Activated naive CD8-positive, alpha-beta T cell (primary cell): ENCODE data around the gene UMODL1.

Experiments
- H3K27ac Mint-ChIP-seq: one replicate; pipeline ENCODE4 v1.8.0; 2021; ENCODE audit warnings: mixed read lengths
- H3K27me3 Mint-ChIP-seq: one replicate; pipeline ENCODE4 v1.8.0; 2021; ENCODE audit warnings: mixed read lengths
- H3K36me3 Mint-ChIP-seq: one replicate; pipeline ENCODE4 v1.8.0; 2021; ENCODE audit warnings: mixed read lengths
- H3K4me1 Mint-ChIP-seq: one replicate; pipeline ENCODE4 v1.8.0; 2021; ENCODE audit warnings: low read depth, mixed read lengths
- H3K4me3 Mint-ChIP-seq: one replicate; pipeline ENCODE4 v1.8.0; 2021; ENCODE audit warnings: mild to moderate bottlenecking, mixed read lengths
- H3K9me3 Mint-ChIP-seq: one replicate; pipeline ENCODE4 v1.8.0; 2021; ENCODE audit warnings: low read depth, mixed read lengths

The UMODL1 gene

GRCh38 chr21:42183374-42184266 is 112.5 kb downstream of the UMODL1 start:
- Mint-ChIP-seq H3K4me3 (no peak overlapping the region), H3K36me3 (peaks cover 6% of the 10 kb centered on the region), H3K4me1 (peaks cover 35% of the 10 kb centered on the region), H3K9me3 (peaks cover 3% of the 10 kb centered on the region), H3K27ac (no peak overlapping the region), H3K27me3 (no peaks in the 10 kb centered on the region)

GRCh38 chr21:42186591-42186990 is 115.5 kb downstream of the UMODL1 start:
- Mint-ChIP-seq H3K9me3 (peaks cover 3% of the 10 kb centered on the region), H3K27me3 (no peaks in the 10 kb centered on the region), H3K4me3 (no peak overlapping the region), H3K27ac (peak overlapping the region; percentile 94), H3K36me3 (peaks cover 6% of the 10 kb centered on the region), H3K4me1 (peaks cover 57% of the 10 kb centered on the region)

- Mint-ChIP-seq H3K4me1 (peaks cover 72% of the 10 kb centered on the region), H3K27me3 (no peaks in the 10 kb centered on the region), H3K4me3 (peak overlapping the region; percentile 58), H3K36me3 (peaks cover 6% of the 10 kb centered on the region), H3K27ac (peak overlapping the region; percentile 94), H3K9me3 (peaks cover 3% of the 10 kb centered on the region)
Measured at GRCh38 chr21:42187976-42188653, 117.0 kb downstream of the UMODL1 start.

DNA sequence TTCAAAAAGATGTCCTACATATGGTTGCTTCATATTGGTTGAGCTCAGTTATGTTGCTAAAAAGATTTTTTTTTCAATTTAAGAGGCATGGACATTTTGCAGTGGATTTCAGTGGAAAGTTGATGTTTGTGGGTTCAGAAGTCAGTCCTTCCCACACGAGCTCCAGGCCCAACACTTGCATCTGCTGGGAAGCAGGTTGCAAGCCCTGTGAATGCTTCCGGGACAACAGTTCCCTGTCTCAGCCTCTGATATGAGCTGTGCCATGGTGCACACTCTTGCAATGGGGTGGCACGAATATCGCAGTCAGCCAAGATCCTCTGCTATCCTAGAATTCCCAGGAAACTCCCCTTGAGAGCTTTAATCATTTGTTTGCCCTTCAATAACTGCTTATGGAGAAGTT is 117.5 kb downstream of the UMODL1 start:
- Mint-ChIP-seq H3K27ac (peak overlapping the region; percentile 94), H3K4me1 (peaks cover 77% of the 10 kb centered on the region), H3K4me3 (peak overlapping the region; percentile 58), H3K9me3 (peaks cover 3% of the 10 kb centered on the region), H3K36me3 (peaks cover 6% of the 10 kb centered on the region), H3K27me3 (no peaks in the 10 kb centered on the region)

GRCh38 chr21:42189431-42189830 is 118.3 kb downstream of the UMODL1 start:
- Mint-ChIP-seq H3K27me3 (no peaks in the 10 kb centered on the region), H3K27ac (no peak overlapping the region), H3K4me3 (peak overlapping the region; percentile 23), H3K4me1 (peaks cover 82% of the 10 kb centered on the region), H3K9me3 (peaks cover 3% of the 10 kb centered on the region), H3K36me3 (peaks cover 6% of the 10 kb centered on the region)

GRCh38 chr21:42189860-42190485 is 118.9 kb downstream of the UMODL1 start:
- H3K9me3 Mint-ChIP-seq, result peaks cover 3% of the 10 kb centered on the region

GRCh38 chr21:42190486-42190863 is 119.4 kb downstream of the UMODL1 start:
- Mint-ChIP-seq H3K9me3 (peaks cover 3% of the 10 kb centered on the region), H3K4me3 (no peak overlapping the region), H3K27me3 (no peaks in the 10 kb centered on the region), H3K36me3 (peaks cover 6% of the 10 kb centered on the region), H3K4me1 (peaks cover 86% of the 10 kb centered on the region), H3K27ac (no peak overlapping the region)

More at GRCh38 chr21:42189860-42190485, 118.9 kb downstream of the UMODL1 start:
- H3K27me3 Mint-ChIP-seq, result no peaks in the 10 kb centered on the region
- peak overlapping the region; percentile 34 for H3K27ac Mint-ChIP-seq
- peaks cover 85% of the 10 kb centered on the region for H3K4me1 Mint-ChIP-seq
- peak overlapping the region; percentile 23 for H3K4me3 Mint-ChIP-seq
- peaks cover 6% of the 10 kb centered on the region for H3K36me3 Mint-ChIP-seq

DNA sequence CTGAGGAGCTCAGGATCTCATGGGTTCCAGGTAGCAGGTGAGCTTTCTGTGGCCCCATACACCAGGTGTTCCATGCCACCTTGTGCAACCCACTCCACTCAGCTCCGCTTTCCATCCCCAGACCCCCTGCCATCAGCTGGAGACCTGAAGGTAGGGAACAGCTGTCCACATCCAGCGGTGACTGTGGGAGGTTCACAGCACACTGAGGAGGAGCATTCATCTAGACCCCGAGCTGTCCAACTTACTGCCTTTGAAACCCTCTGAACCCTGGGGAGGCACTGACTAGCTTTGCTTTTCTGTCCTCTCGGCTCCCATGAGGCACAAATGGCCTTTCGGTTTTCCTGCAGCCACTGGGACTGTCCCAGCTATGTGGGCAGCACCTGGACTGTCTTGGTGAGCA is 119.9 kb downstream of the UMODL1 start:
- Mint-ChIP-seq H3K27me3 (no peaks in the 10 kb centered on the region), H3K27ac (no peak overlapping the region), H3K9me3 (no peaks in the 10 kb centered on the region), H3K36me3 (peaks cover 3% of the 10 kb centered on the region), H3K4me1 (peaks cover 84% of the 10 kb centered on the region), H3K4me3 (no peak overlapping the region)

DNA sequence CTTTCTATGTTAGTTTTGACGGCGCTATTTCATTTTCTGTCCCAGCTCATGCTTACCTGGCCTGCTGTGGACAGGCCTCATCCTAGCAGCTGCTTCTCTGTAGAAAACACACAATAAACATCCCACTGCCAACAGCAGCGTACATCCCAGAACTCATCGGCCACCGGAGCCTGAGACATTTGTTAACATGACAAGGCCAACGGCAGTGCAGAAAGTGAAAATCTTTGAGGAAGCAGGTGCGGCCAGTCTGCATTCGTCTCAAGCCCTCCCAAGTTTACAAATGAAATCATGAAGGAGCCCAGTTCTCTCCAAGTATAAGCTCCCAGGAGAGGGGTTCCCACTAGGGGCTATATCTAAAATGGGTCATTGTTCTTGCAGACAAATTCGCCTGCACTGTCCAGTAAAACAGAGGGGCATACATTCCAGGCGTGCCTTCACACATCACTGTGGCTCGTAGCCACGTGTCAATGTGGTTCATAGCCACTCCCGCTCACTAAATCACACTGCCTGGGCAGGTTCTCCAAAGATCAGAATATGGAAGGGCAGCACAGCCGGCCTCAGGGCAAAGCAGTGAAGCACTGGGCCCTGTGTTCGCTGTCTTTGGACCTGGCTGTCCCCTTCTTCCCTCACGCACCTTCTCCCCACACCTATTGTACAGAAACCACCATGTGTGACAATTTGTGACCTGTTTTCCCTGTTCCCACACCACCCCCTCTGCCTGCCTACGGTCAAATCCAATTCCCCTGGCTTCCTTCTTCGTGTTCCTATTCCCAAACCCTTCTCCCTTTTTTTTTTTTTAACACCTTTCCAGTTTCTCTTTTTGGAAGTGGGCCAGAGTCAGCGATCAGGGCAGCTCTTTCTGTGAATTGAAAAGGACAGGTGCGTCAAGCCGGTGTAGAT is 120.8 kb downstream of the UMODL1 start:
- Mint-ChIP-seq H3K27ac (no peak overlapping the region), H3K27me3 (no peaks in the 10 kb centered on the region), H3K36me3 (no peaks in the 10 kb centered on the region), H3K4me1 (peaks cover 76% of the 10 kb centered on the region), H3K4me3 (no peak overlapping the region), H3K9me3 (no peaks in the 10 kb centered on the region)
